Measurements from ENCODE around the gene ARHGAP1.

The ARHGAP1 gene

GRCh38 chr11:46731545-46731944, 31.1 kb upstream of the ARHGAP1 start:
- no peak for DNase-seq (ENCODE audit: low read depth in 1 of 2, low spot score in 1 of 2)
- TF ChIP-seq JUND (IDR thresholded peaks at IDR 0.05; ENCODE audit: low read depth) = no peak
- in situ Hi-C loops (cut with HindIII; ENCODE audit: low pct_unique_long_range_greater_than_20kb, low sequenced_read_pairs) = no loop called here

GRCh38 chr11:46729110-46730027, 28.9 kb upstream of the ARHGAP1 start:
- in situ Hi-C loops (cut with HindIII; ENCODE audit: low pct_unique_long_range_greater_than_20kb, low sequenced_read_pairs) = no loop called here
- TF ChIP-seq JUND (IDR thresholded peaks at IDR 0.05; ENCODE audit: low read depth) = no peak
- DNase-seq (ENCODE audit: low read depth in 1 of 2, low spot score in 1 of 2) = no peak

GRCh38 chr11:46728659-46729040, 28.2 kb upstream of the ARHGAP1 start:
- TF ChIP-seq JUND (IDR thresholded peaks at IDR 0.05; ENCODE audit: low read depth) = no peak
- in situ Hi-C loops (cut with HindIII; ENCODE audit: low pct_unique_long_range_greater_than_20kb, low sequenced_read_pairs) = no loop called here
- DNase-seq (ENCODE audit: low read depth in 1 of 2, low spot score in 1 of 2) = no peak

GRCh38 chr11:46727952-46728658, 27.7 kb upstream of the ARHGAP1 start:
- in situ Hi-C loops (cut with HindIII; ENCODE audit: low pct_unique_long_range_greater_than_20kb, low sequenced_read_pairs) = no loop called here
- no peak for DNase-seq (ENCODE audit: low read depth in 1 of 2, low spot score in 1 of 2)
- no peak for TF ChIP-seq JUND (IDR thresholded peaks at IDR 0.05; ENCODE audit: low read depth)

- no peak for TF ChIP-seq JUND (IDR thresholded peaks at IDR 0.05; ENCODE audit: low read depth)
- in situ Hi-C loops (cut with HindIII; ENCODE audit: low pct_unique_long_range_greater_than_20kb, low sequenced_read_pairs) = no loop called here
Measured at GRCh38 chr11:46726206-46726862, 25.9 kb upstream of the ARHGAP1 start.

GRCh38 chr11:46725338-46726205, 25.2 kb upstream of the ARHGAP1 start:
- no peak for DNase-seq (ENCODE audit: low read depth in 1 of 2, low spot score in 1 of 2)
- in situ Hi-C loops (cut with HindIII; ENCODE audit: low pct_unique_long_range_greater_than_20kb, low sequenced_read_pairs) = no loop called here
- no peak for TF ChIP-seq JUND (IDR thresholded peaks at IDR 0.05; ENCODE audit: low read depth)

More at GRCh38 chr11:46726206-46726862, 25.9 kb upstream of the ARHGAP1 start:
- DNase-seq (ENCODE audit: low read depth in 1 of 2, low spot score in 1 of 2) = no peak

GRCh38 chr11:46724088-46724487, 23.7 kb upstream of the ARHGAP1 start:
- no peak for TF ChIP-seq JUND (IDR thresholded peaks at IDR 0.05; ENCODE audit: low read depth)
- in situ Hi-C loops (cut with HindIII; ENCODE audit: low pct_unique_long_range_greater_than_20kb, low sequenced_read_pairs) = no loop called here
- no peak for DNase-seq (ENCODE audit: low read depth in 1 of 2, low spot score in 1 of 2)

GRCh38 chr11:46723359-46723680, 22.9 kb upstream of the ARHGAP1 start:
- in situ Hi-C loops (cut with HindIII; ENCODE audit: low pct_unique_long_range_greater_than_20kb, low sequenced_read_pairs) = no loop called here
- no peak for DNase-seq (ENCODE audit: low read depth in 1 of 2, low spot score in 1 of 2)
- no peak for TF ChIP-seq JUND (IDR thresholded peaks at IDR 0.05; ENCODE audit: low read depth)

- no peak for TF ChIP-seq JUND (IDR thresholded peaks at IDR 0.05; ENCODE audit: low read depth)
Measured at GRCh38 chr11:46722566-46723358, 22.3 kb upstream of the ARHGAP1 start.

GRCh38 chr11:46721286-46721685, 20.9 kb upstream of the ARHGAP1 start:
- no peak for DNase-seq (ENCODE audit: low read depth in 1 of 2, low spot score in 1 of 2)
- in situ Hi-C loops (cut with HindIII; ENCODE audit: low pct_unique_long_range_greater_than_20kb, low sequenced_read_pairs) = no loop called here
- no peak for TF ChIP-seq JUND (IDR thresholded peaks at IDR 0.05; ENCODE audit: low read depth)

More at GRCh38 chr11:46722566-46723358, 22.3 kb upstream of the ARHGAP1 start:
- no peak for DNase-seq (ENCODE audit: low read depth in 1 of 2, low spot score in 1 of 2)
- in situ Hi-C loops (cut with HindIII; ENCODE audit: low pct_unique_long_range_greater_than_20kb, low sequenced_read_pairs) = no loop called here

GRCh38 chr11:46719543-46720218, 19.3 kb upstream of the ARHGAP1 start:
- in situ Hi-C loops (cut with HindIII; ENCODE audit: low pct_unique_long_range_greater_than_20kb, low sequenced_read_pairs) = no loop called here
- no peak for TF ChIP-seq JUND (IDR thresholded peaks at IDR 0.05; ENCODE audit: low read depth)
- DNase-seq (ENCODE audit: low read depth in 1 of 2, low spot score in 1 of 2) = no peak

All from T47D (cell line).